Right ventricle myocardium superior (tissue), 1 donor: ENCODE data around the gene ANKH. TPM values are rescaled to one million over a fixed set of nuclear protein-coding genes. Genes with fewer than 3 reads are reported as not detected.
"Not testable (repeated sequence)": the region's sequence is repeated elsewhere in the genome, so short reads cannot be mapped to it uniquely, and the experiment has no call there.

Experiments used
- ATAC-seq: fragments of 200-7000 bp; cut with Tn5 transposase; one replicate; pipeline ENCODE4 v1.9.1; 2020; ENCODE audit warnings: mild to moderate bottlenecking; ENCODE audit not compliant: poor library complexity
- DNase-seq: peaks from one replicate; pipeline ENCODE4 v3.0.0-alpha.2; 2020
- intact Hi-C: fragments of 100-400 bp; cut with DNase I; formaldehyde crosslinking; loops from one replicate; pipeline ENCODE4 v1.11.2; 2022
- long read RNA-seq: library from polyadenylated mRNA; unstranded; transcript quantifications from one replicate; pipeline ENCODE4 v2.0.0, GENCODE V29; 2021
- total RNA-seq: library from RNA; stranded (reverse); fragmentation: NEBNext Ultra II Directional; extraction: Animal tissue kit (Norgen Biotek cat#: 25700); gene quantifications from one replicate; pipeline ENCODE4 v1.2.1, GENCODE V29; 2021
- donor health status: DM: no; HTN: yes; CAD: no; lungs with severe emphysema.

Gene ANKH
- total RNA-seq: 144 TPM
- long read RNA-seq, full-length matches to known transcripts: 218 of 291 reads
- long read RNA-seq, partial matches to known transcripts: 34 of 291 reads
- long read RNA-seq, other reads (novel, unspliced or antisense): 39 of 291 reads

- peak; percentile 89 for DNase-seq
- intact Hi-C loops: loop anchor here (5.0 kb wide), 2 partner anchors 131 to 144 kb away; no protein-coding TSS in a partner anchor
- peak; percentile 88 for ATAC-seq
These were observed at the start of gene ANKH for GRCh38 chr5:14871214-14872069. Gene ANKH, minus strand, starts transcription at chr5:14871778. Its CDS starts 331 bp downstream, at chr5:14871447.

GRCh38 chr5:14920121-14920520, 48.5 kb upstream of the ANKH start:
- intact Hi-C loops: no loop called here
- DNase-seq: no peak
- ATAC-seq: no peak

- DNase-seq, intact Hi-C loops, ATAC-seq: not testable (repeated sequence)
These were observed 47.5 kb upstream of the ANKH start for GRCh38 chr5:14919106-14919505.

DNA sequence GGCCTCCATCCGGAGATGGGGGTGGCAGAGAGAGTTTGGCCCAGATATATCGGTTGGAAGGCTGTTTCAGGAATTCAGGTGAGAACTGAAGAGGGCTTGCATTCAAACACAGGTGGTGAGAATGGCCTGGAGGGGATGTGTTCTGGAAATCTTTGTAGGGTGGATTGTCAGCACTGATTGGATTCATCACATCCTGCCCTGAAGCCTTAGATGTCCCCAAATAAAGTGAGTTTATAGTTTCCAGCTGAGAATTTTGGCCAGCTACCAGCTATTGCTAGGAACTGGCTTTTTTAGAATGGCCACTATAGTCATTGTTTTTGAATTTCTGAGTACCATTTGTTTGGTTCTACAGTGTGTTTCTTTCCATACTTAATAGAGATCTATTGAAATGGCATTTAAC, 46.1 kb upstream of the ANKH start:
- DNase-seq (no peak), ATAC-seq (no peak)
- intact Hi-C loops: no loop called here

GRCh38 chr5:14915291-14915952, 43.8 kb upstream of the ANKH start:
- intact Hi-C loops: no loop called here
- ATAC-seq (no peak), DNase-seq (no peak)

- ATAC-seq (no peak), DNase-seq (no peak)
- intact Hi-C loops: no loop called here
These were observed 43.2 kb upstream of the ANKH start for GRCh38 chr5:14914623-14915260.

- intact Hi-C loops: no loop called here
- DNase-seq: no peak
- ATAC-seq: no peak
These were observed 42.6 kb upstream of the ANKH start for GRCh38 chr5:14914193-14914592.

DNA sequence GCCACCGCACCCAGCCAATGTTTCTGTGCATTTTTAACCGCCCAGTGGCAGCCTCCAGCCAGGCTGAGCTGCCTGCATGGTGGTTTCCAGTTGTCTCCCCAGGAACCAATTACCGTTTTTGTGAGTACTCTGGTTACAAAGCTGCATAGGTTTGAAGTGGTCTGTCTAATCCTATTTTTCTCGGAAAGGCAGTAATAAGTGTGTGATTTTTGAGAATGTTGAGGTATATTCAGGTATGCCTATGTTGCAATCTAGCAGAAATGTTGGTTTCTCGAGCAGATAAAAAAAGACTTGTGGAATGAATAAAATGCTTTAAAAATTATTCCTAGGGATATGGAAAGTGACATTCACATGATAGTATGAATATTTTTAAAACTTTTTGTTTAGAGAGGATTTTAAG, 41.5 kb upstream of the ANKH start:
- DNase-seq: no peak
- no peak for ATAC-seq
- intact Hi-C loops: no loop called here

GRCh38 chr5:14912206-14912605, 40.6 kb upstream of the ANKH start:
- intact Hi-C loops: no loop called here
- ATAC-seq (no peak), DNase-seq (no peak)

GRCh38 chr5:14909369-14909768, 37.8 kb upstream of the ANKH start:
- DNase-seq: no peak
- intact Hi-C loops: no loop called here
- no peak for ATAC-seq

- DNase-seq (no peak), ATAC-seq (peak; percentile 84)
- intact Hi-C loops: no loop called here
These were observed 36.6 kb upstream of the ANKH start for GRCh38 chr5:14908172-14908571.

DNA sequence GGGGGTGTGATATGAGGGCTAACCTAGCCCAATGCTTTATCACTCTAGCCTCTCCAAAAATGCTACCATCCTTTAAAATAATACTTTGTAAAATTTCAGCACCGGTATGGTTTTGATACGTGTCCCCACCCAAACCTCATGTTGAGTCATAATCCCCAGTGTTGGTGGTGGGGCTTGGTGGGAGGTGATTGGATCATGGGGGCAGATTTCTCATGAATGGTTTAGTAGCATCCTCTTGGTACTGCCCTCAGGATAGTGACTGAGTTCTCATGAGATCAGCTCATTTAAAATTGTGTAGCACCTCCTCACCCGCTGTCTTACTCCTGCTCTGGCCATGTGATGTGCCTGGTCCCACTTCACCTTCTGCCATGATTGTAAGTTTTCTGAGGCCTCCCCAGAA, 35.0 kb upstream of the ANKH start:
- intact Hi-C loops: no loop called here
- no peak for DNase-seq
- ATAC-seq: no peak

DNA sequence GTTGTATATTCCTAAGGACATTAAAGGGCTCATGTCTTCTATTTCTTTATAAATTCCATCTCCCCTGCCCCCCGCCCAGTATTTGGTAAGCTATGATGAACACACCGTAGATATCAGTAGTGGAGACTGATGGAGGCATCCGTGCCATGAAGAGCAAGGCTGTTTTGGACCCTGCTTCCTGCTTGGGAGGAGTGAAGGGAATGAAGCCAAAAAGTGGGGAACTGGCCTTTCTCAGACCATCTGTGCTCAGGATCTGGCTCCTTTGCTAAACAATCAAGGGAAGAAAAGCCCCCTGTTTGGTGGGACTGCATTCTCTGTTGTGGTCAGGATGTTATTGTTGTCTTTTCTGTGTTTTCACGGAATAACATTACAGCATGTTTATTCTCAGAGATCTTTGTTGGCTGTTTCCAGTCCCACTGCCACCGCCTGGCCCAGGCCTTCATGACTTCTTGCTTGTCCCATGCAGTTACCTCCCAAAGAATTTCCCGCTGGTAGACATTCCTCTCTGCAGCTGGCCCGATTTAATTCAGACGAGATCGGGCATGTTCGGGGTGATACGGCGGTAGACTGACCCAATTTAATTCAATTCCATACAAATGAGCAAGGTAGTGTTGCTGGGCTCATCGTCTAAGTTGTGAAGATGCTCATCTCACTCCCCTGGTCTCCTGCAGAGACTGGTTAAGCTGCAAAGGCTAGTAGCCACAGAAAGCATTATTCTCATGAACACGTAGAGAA, 31.4 kb upstream of the ANKH start:
- no peak for ATAC-seq
- DNase-seq: no peak
- intact Hi-C loops: no loop called here

DNA sequence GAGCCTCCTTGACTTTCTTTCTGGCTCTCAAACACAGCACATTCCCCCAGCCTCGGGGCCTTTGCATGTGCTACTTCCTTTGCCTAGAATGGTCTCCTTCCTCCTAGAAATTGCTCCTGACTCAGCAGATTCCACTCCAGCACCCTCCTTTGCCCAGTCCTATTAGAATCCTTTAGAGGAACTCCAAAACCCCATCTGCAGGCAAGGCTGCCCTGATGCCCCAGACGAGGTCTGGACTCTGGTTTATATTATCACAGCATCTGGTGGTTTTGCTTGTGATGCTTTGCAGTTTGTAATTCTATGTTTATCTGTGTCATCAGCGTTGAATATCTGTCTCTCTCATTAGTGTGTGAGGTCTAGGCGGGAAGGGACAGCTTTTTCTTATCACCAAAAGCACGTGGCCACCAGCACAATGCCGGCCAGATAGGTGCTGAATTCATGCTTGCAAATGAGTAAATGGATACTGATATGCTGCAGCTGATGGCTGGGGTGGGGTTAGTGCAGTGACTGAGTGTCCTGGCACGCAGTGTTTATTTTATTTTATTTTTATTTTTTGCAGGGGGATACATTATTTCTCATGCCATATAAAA, 30.0 kb upstream of the ANKH start:
- ATAC-seq: peak; percentile 71
- intact Hi-C loops: no loop called here
- peak; percentile 49 for DNase-seq

DNA sequence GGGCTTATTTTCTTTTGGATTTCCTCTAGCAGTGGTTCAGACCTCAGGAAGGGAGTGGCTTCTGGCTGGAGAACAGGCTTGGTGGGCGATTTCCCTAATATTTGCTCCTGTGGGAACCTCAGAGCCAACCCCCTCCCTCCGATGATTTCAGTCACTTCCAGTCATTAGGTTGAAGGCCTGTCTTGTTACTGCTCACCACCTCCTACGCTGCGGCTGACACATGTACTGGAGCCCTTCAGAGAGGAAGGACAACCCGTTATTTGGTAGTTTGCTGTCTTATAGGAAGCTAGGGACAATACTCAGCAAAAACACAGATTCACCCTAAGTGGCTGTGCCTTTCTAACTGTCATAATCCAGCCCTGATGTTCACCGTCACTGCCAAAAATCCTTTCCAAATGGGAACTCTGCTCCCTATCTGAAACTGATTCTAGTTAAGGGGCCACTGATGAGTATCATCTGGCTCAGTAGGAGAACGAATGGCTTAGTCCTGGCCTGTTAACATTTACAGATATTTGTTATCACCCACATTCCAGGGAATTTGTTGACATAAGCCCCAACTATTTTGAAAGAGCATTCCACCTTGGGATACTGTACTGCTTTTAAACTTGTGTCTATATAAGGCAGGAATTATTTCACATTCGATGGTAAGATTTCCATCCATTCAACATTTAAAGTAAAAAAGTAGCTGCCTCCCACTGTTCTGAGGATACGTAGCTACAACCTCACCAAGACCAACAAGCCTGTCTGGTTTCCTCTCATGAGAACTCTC, 29.3 kb upstream of the ANKH start:
- intact Hi-C loops: no loop called here
- DNase-seq (peak; percentile 66), ATAC-seq (peak; percentile 89)

DNA sequence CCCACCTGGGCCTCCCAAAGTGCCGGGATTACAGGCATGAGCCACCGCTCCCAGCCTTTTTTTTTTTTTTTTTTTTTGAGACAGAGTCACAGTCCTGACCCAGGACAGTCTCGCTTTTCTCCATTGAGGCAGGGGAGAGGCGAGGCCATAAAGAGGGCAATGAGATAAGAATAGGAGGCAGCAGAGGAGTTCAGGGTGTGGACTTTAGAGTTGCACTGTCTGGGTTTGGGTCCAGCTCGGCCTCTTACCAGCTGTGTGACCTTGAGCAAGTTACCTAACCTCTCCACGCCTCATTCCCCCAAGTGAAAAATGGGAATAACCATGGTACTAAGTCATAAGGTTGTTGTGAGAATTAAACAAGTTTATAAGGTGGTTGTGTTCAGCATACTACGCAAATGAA, 24.6 kb upstream of the ANKH start:
- no peak for DNase-seq
- intact Hi-C loops: no loop called here
- no peak for ATAC-seq

GRCh38 chr5:14895301-14895700, 23.7 kb upstream of the ANKH start:
- no peak for DNase-seq
- peak; percentile 31 for ATAC-seq
- intact Hi-C loops: no loop called here

DNA sequence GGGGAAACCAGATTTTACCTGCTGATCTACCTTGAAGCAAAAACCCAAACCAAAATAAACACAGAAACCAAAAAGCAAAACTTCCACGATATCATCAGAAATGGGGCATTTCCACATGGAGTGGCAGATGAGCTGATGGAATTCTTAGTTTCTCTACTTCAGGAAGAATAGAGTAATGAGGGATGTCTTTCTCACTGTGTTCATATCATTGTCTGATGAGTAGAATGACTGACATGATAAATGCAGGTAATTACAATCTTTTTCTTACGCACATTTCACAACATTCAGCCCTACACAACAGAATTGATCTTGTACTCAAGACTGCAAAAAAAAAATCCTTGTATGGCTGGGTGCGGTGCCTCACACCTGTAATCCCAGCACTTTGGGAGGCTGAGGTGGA, 23.2 kb upstream of the ANKH start:
- intact Hi-C loops: no loop called here
- ATAC-seq (no peak), DNase-seq (no peak)
